GM13976 (cell line): ENCODE results near the gene PFDN2.

Experiments
- DNase-seq: peaks from one replicate; pipeline ENCODE4 v3.0.0; 2012; ENCODE audit warnings: low spot score
- in situ Hi-C: fragments of 300-500 bp; cut with MboI; formaldehyde crosslinking; loops from one replicate; pipeline ENCODE4 v1.12.0; 2022; ENCODE audit warnings: low sequenced_read_pairs, mixed read lengths, inconsistent platforms; ENCODE audit not compliant: unreplicated experiment
- TF ChIP-seq, protein P1 (sequence below): IDR thresholded peaks from 2 replicates; pipeline ENCODE4 v1.5.1; 2012; ENCODE audit warnings: borderline replicate concordance, mild to moderate bottlenecking; ENCODE audit not compliant: insufficient read depth; ENCODE audit errors: extremely low read depth, missing control alignments, control extremely low read depth

PFDN2 gene

DNA sequence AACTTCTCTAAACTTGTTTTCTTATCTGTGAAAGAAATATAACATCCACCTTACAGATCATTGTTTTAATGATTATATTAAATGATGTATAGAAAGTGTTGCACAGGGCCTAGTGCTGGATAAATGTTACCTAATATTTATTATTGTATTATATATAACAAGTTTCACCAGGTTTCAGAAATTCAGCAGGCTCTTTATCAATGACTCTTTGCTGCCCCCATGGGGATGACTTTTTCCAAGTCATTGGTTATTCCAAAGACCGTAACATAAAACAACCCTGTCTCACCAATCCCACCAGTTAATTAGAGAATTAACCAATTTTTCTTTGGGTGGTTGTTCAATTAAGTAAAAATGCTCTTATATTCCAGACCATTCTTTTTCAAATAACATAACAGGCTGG is 21.9 kb upstream of the PFDN2 start:
- DNase-seq = peak; percentile 59
- TF ChIP-seq, protein P1, sequence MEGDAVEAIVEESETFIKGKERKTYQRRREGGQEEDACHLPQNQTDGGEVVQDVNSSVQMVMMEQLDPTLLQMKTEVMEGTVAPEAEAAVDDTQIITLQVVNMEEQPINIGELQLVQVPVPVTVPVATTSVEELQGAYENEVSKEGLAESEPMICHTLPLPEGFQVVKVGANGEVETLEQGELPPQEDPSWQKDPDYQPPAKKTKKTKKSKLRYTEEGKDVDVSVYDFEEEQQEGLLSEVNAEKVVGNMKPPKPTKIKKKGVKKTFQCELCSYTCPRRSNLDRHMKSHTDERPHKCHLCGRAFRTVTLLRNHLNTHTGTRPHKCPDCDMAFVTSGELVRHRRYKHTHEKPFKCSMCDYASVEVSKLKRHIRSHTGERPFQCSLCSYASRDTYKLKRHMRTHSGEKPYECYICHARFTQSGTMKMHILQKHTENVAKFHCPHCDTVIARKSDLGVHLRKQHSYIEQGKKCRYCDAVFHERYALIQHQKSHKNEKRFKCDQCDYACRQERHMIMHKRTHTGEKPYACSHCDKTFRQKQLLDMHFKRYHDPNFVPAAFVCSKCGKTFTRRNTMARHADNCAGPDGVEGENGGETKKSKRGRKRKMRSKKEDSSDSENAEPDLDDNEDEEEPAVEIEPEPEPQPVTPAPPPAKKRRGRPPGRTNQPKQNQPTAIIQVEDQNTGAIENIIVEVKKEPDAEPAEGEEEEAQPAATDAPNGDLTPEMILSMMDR = peak; percentile 31
- in situ Hi-C loops = no loop called here

DNA sequence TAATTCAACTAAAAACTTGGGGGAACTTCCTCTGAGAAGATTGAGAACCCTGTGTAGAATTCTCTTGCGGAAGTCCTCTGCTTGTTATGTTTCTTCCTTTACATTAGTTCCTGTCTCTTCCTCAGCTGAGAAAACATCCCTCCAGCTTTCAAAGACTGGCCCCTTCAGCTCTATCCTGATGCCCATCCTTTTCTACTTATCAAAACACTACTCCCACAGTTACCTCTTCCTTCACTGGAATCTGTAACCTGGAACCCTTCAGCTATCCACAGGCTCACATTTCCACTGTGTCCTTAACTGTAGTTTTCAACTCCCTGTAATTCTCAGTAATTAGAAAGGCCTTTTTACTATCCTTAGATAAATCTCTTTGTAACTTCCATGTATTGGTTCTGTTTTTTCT is 20.6 kb upstream of the PFDN2 start:
- DNase-seq = no peak
- in situ Hi-C loops = no loop called here
- TF ChIP-seq, protein P1 = no peak

DNA sequence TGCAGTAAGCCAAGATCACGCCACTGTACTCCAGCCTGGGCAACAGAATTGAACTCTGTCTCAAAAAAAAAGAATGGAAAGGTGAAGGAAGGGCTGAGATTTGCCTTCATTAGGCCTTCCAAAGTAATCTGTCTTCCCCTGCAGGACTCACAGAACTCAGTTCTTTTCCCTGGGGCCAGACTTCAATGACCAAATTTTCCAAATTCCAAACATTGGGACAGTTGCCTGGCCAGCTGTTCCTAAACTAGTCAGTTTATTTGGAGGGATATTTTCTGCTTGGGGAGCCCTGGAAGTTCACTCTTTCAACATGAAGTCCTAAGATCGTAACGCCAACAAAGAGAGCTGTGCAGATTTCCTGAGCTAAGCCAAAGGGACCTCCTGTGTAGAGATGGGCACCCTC is 20.0 kb upstream of the PFDN2 start:
- DNase-seq = no peak
- TF ChIP-seq, protein P1 = no peak
- in situ Hi-C loops = no loop called here

DNA sequence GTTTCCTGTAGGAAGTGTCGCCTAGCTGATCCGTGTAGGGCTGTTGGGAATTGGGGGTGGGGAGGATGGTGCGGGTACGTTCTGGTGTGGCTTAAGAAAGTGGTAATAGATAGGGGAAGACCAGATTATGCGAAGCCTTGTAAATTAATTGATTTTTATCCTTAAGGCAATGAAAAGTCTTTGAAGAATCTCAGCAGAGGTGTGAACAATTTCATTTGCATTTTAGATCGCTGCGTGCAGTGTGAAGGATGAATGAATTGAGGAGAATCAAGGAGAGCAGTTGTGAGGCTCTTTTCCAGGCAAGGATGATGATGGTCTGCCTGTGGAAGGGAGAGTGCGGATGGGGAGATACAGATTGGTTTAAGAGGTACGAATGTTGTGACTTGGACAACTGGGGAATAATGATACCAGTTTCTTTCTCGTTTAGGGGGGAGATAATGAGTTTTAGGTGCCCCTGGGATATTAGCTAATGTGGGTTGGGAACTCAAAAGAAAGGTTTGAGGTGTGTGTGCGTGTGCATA is 15.4 kb upstream of the PFDN2 start:
- TF ChIP-seq, protein P1 = no peak
- in situ Hi-C loops = no loop called here
- DNase-seq = no peak

DNA sequence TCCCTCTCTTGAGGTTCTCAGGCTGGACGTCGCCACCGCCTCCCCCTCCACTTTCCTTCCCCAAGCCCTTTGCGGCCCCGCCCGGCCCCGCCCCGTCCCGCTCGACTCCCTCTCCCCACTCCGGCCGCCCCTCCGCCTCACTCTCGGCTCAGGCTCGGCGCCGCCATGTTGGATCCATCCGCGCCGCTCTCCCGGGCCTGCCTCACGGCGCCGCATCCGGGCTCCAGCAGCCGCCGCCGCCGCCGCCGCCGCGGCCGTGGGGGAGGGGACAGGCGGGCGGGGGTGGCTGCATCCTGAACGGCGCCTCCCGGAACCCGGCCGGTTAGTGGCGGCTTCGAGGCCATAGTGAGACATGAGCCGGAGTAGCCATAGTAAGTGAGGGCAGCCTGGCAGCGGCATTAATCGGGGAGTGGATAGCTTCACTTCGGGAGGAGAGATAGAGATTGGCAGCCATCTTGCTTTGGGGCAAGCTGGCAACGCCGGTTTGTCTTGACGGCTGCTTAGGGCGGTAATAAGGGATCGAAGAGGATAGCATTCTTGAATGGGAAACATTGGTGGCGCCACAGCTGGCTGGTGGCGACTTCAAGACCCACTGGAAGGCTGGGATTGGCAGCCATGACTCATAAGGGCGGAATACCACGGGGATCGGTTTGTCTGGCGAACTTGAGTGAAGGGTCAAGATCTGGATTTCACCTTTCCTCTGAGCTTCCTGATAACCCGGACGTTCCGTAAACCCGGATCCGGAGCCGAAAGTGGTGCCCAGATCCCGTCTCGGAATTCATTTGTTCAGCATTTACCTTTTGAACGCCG is 14.8 kb upstream of the PFDN2 start, which contains the start of gene DEDD:
Gene DEDD, minus strand, starts transcription at position 258 of the 810 bp plus-strand sequence. CDS start 8,205 bp downstream, outside the sequence.
- in situ Hi-C loops = no loop called here
- TF ChIP-seq, protein P1 = no peak
- DNase-seq = peak; percentile 94

DNA sequence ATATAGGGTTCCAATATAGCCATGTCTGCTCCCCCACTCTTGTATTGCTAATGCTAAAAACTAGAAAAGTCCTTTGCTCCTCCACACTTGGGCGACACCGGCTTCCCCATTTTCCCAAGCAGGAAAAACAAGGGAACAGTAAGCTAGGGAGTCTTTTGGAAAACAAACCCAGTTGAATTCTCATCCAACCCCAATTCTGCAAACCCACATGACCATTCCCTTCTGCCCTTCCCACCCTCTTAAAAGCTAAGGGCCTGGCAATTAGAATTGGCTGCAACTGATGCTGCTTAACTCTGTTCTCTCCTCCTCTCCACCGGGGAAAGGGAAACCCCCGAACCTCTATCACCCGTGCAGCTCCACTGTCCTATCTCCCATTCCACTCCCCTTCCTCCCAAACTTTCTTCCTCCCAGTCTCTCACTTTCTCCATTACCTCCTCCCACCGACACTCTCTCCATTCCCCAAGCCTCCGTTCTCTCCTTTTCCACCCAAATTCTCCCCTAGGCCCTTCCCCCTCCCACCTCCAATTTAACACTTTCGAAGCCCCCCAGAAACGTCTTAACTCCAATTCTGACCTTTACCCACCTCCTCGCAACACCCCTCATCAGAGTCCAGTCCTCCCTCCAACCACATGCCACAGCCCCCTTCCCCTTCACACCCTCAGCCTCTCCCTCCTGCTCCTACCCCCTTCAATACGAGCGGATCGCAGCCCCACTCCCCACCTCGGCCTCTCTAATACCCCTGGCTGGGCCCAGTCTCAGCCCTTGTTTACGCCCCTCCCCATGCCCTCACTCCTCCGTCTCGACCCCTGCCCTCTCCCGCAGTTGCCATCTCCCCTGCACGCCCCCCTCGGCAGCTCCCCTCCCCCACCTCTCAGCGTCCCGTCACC is 13.9 kb upstream of the PFDN2 start:
- in situ Hi-C loops = no loop called here
- TF ChIP-seq, protein P1 = no peak
- no peak for DNase-seq
